ENCODE data around the gene ZFP82.

The ZFP82 gene

GRCh38 chr19:36363845-36364244, 54.6 kb downstream of the ZFP82 start:
- no peaks in the 10 kb centered on the region for H3K27me3 ChIP-seq (ENCODE audit: insufficient read depth, low read length, poor library complexity)
- DNase-seq, result peak; percentile 7
- no peak overlapping the region for H3K18ac ChIP-seq (ENCODE audit: low read length)
- no peak overlapping the region for H2BK120ac ChIP-seq (ENCODE audit: low read depth, low read length)
- no peak overlapping the region for H4K8ac ChIP-seq (ENCODE audit: low read depth, low read length)
- H2BK5ac ChIP-seq (ENCODE audit: low read length), result no peak overlapping the region
- H2AK5ac ChIP-seq (ENCODE audit: low read length), result no peak overlapping the region
- no peak overlapping the region for H3K56ac ChIP-seq (ENCODE audit: low read length)
- no peak overlapping the region for H3K23ac ChIP-seq (ENCODE audit: low read length)
- no peak overlapping the region for H3K4me3 ChIP-seq (ENCODE audit: low read length)
- no peaks in the 10 kb centered on the region for H3K36me3 ChIP-seq (ENCODE audit: control insufficient read depth, insufficient read depth, low read length)
- H3K79me2 ChIP-seq (ENCODE audit: control insufficient read depth, insufficient read depth, low read length), result no peaks in the 10 kb centered on the region
- no peaks in the 10 kb centered on the region for H3K4me1 ChIP-seq (ENCODE audit: control insufficient read depth, low read depth, low read length)
- no peak overlapping the region for H3K27ac ChIP-seq (ENCODE audit: low read depth, low read length)
- H3K4me2 ChIP-seq (ENCODE audit: low read length), result no peak overlapping the region
- WGBS (ENCODE audit: extremely low coverage, insufficient coverage, low lambda C conversion rate), result no CpG with 5 or more reads among the region's 6 CpGs
- H3K4ac ChIP-seq (ENCODE audit: low read depth, low read length), result no peak overlapping the region
- no peak overlapping the region for H4K5ac ChIP-seq (ENCODE audit: low read length)
- no peak overlapping the region for H3K9ac ChIP-seq (ENCODE audit: low read length)
- H2BK15ac ChIP-seq (replicated peaks; ENCODE audit: low read depth), result no peak overlapping the region
- H3K79me1 ChIP-seq (ENCODE audit: low read length), result no peaks in the 10 kb centered on the region

Measured in mesendoderm (in vitro differentiated cells).